DMS153 (cell line): ENCODE measurements around the gene KCNJ14.
"Not testable (repeated sequence)": the region's sequence is repeated elsewhere in the genome, so short reads cannot be mapped to it uniquely, and the experiment has no call there.

Experiments used
- DNase-seq: peaks from one replicate; lab custom pipeline; 2025; lab: John Stamatoyannopoulos, UW

KCNJ14 gene

DNA sequence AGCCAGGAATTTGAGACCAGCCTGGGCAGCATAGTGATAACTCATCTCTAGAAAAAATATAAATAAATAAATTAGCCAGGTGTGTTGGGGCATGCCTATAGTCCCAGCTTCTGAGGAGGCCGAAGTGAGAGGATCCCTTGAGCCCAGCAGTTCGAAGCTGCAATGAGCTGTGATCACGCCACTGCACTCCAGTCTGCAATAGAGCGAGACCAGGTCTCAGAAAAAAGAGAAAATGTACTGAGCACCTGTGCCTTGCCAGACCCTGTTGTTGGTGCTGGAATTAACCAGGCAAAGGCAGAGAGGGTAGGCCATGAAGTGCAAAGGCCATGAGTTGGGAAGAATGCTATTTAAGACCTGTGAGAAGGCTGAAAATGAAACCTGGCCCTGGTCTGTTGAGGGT is 16.5 kb downstream of the KCNJ14 start:
- DNase-seq = no peak

DNA sequence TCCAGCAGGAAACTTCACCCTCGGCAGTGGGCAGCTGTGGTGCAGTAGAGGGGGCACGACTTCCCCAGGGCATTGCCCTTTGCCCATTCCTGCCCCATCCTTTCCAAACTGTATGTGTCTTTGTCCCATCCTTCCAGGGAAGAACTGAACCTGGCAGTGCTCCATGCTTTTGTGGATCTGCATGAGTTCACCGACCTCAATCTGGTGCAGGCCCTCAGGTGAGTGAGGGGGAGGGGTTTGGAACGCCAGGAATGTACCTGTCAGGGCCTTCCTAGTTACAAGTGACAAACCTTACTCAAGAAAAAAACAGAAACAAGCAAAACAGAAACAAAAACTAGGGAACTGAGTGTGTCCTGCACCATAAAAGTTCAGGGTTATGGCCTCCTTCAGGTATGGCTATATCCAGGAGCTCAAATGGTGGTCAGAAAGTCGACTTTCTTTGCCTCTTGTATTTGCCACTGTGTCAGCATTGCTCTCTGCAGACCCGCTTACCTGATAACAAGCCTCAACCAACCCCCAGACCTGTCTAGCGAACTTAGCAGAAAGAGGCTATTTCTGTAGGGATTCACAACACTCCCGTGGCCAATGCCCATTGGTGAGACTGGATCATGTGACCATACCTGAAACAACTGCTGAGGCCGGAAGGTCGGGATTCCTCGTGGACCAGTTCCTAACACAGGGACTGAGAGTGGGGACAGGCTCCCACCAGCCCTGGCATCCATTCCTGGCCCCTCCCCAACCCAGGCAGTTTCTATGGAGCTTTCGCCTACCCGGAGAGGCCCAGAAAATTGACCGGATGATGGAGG is 18.0 kb downstream of the KCNJ14 start:
- no peak for DNase-seq

DNA sequence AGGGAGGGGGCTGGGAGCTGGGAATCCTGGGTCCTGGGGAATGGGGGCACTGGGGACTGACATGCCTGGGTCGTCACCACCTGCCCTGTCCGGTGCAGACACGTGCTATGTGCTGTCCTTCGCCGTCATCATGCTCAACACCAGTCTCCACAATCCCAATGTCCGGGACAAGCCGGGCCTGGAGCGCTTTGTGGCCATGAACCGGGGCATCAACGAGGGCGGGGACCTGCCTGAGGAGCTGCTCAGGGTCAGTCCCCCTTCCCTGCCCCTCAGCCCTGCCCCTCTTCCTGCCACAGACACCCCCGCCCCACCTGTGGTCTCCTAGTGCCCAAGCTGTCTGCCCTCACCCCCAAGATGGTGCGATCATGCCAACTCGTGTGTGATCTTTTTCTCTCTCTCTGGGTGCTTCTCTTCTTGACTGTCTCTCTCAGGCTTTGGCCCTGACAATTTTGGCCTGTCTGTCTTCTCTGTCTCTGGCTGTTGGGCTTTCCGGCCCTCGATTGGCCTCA is 18.8 kb downstream of the KCNJ14 start:
- no peak for DNase-seq

- no peak for DNase-seq
Measured at GRCh38 chr19:48475369-48476068, 20.1 kb downstream of the KCNJ14 start.

DNA sequence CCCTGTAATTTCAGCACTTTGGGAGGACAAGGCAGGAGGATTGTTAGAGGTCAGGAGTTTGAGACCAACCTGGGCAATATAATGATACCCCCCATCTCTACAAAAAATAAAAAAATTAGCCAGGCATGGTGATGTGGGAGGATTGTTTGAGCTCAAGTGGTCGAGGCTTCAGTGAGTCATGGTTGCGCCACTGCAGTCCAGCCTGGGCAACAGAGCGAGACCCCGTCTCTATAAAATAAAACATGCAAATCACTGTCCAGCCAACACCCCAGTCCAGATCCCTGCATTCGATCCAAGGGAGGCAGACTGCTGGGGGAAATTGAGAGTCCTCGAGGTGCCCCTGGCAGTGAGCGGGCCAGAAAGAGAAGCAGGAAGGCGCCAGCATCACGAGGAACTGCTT is 20.8 kb downstream of the KCNJ14 start:
- no peak for DNase-seq

GRCh38 chr19:48477067-48477685 is 21.8 kb downstream of the KCNJ14 start:
- DNase-seq = no peak

GRCh38 chr19:48477698-48478338 is 22.4 kb downstream of the KCNJ14 start:
- DNase-seq = no peak

DNA sequence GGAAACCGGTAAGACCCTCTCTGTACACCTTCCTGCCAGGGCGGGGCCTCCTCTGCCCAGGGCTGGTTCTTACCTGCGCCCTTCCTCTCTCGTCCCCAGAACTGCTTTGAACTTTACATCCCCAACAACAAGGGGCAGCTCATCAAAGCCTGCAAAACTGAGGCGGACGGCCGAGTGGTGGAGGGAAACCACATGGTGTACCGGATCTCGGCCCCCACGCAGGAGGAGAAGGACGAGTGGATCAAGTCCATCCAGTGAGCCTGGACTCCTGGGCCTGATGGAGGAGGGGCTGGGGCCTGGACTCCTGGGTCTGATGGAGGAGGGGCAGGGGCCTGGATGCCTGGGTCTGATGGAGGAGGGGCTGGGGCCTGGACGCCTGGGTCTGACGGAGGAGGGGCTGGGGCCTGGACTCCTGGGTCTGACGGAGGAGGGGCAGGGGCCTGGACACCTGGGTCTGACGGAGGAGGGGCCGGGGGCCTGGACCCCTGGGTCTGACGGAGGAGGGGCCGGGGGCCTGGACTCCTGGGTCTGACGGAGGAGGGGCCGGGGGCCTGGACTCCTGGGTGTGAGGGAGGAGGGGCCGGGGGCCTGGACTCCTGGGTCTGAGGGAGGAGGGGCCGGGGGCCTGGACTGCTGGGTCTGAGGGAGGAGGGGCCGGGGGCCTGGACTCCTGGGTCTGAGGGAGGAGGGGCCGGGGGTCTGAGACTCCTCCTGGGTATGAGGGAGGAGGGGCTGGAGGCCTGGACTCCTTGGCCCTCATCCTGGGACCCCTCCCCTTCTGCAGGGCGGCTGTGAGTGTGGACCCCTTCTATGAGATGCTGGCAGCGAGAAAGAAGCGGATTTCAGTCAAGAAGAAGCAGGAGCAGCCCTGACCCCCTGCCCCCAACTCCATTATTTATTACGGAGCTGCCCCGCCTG is 23.2 kb downstream of the KCNJ14 start:
- no peak for DNase-seq

GRCh38 chr19:48479686-48480085 is 24.3 kb downstream of the KCNJ14 start:
- no peak for DNase-seq

- no peak for DNase-seq
Measured at GRCh38 chr19:48480183-48480557, 24.8 kb downstream of the KCNJ14 start.

DNA sequence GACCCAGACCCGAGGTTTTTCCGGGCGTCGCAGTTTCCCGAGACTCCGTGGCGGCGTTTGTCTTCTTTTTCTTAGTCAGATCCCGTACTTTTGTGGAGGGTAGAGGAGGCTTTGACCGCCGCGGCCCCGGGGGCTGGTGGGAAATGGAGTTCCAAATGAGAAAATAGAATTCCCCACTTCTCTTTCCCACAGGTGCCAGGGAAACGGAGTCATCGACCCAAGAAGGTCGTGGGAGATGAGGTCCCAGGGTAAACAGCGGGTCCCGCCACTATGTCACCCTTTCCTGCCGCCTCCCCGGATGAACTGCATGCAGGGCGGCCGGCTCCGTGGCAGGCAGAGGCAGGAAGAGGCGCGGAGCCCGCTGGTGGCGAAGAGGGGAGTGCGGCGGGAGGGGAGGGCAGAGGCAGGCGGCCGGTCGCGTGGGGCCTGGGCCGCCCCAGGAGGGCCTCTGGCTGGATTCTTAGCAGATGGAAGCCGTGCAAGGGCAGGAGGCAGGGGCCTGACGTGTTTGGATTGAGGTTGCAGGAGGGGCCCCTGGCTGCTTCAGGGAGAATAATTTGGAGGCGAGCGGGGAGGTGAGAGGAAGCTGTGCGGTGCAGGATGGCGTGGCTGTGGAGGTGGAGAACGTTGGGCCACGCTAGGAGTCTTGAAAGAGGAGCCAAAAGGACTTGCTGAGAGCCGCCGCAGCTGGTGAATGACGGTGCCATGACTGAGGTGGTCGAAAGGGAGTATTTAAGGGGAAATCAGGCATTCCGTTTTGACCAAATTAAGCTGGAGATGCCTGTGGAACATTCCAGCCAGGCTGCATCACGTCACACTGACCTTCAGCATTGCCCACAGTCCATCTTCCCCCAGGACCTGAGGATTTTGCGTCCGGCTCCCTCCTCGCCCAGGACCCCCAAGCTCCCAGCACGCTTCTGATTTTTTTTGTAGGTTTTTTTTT is 25.5 kb downstream of the KCNJ14 start:
- no peak for DNase-seq

- no peak for DNase-seq
Measured at GRCh38 chr19:48481846-48482639, 26.7 kb downstream of the KCNJ14 start.

- DNase-seq = no peak
Measured at GRCh38 chr19:48483301-48483700, 27.9 kb downstream of the KCNJ14 start.

DNA sequence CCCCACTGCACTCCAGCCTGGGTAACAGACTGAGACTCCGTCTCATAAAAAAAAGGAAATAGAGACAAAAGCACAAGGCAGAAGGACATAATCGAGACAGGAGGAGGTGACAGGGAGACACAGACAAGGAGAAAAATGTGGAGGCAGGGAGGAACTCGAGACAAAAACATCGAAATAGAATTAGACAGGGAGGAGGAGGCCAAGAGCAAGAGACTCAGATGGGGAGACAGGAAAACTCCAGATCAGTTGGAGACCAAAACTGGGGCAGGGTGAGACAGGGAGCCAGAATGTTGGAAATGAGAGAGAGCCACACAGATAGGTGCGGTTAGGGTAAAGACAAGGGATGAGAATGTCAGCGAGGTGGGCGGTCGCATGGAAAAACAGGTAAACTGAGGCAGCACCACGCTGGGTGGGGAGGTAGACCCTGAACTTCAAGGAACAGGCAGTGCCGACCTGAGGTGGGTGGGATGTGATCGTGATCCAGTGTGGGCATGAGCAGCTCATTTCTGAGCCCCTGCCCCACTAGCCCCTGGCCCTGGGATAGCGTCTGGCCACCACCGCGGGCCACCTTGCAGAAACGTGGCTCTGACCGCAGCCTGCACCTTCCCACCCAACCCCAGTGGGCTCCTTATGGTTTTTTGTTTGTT is 29.0 kb downstream of the KCNJ14 start:
- DNase-seq = no peak

- DNase-seq = no peak
Measured at GRCh38 chr19:48484931-48485612, 29.7 kb downstream of the KCNJ14 start.

- DNase-seq = not testable (repeated sequence)
Measured at GRCh38 chr19:48486706-48487105, 31.3 kb downstream of the KCNJ14 start.

GRCh38 chr19:48487544-48487943 is 32.2 kb downstream of the KCNJ14 start:
- no peak for DNase-seq

- DNase-seq = no peak
Measured at GRCh38 chr19:48487948-48488347, 32.6 kb downstream of the KCNJ14 start.
